Measurements from ENCODE around the gene SPRYD4.
"Not testable (repeated sequence)": the region's sequence is repeated elsewhere in the genome, so short reads cannot be mapped to it uniquely, and the experiment has no call there.

Gene SPRYD4

DNA sequence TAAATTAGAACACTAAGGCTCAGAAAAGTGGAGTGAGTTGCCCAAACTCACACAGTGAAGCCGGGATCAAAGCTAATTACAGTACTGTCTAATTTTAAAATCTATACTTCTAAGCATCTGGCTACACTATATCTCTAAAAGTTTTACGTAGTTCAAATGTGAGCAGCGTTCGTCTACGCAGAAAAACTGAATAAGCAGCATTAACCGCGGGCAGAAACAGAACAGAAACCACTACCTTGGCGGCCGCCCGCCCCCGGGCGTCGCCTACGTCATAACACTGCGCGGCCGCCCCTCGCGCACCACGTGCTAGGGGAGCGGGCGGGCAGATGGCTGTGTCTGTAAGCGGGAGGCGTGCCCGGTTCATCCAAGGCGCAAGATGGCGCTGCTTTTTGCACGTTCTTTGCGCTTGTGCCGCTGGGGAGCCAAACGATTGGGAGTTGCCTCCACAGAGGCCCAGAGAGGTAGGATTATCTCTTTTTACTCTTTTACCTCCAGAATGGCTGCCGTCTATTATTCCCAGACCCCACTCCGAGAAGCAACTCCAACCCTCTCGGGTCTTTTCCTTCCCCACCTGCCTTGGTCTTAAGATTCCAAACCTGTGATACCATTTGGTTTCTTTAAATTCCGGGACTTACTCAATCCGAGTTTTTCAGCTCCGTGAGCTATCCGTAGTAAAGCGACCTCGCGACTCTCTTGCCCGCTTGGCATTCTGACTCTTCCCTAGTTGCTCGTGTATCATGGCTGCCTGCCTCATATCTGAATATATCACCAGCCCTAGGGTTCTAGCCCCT lies at the start of gene SPRYD4:
TSS of gene SPRYD4 (plus strand) at position 363 of the 791 bp plus-strand sequence. CDS start at position 377, 14 bp downstream.
- peak; percentile 91 for DNase-seq (ENCODE audit: low read depth)

GRCh38 chr12:56420411-56420810 lies 48.0 kb upstream of the SPRYD4 start:
- no peak for DNase-seq (ENCODE audit: low read depth)

DNA sequence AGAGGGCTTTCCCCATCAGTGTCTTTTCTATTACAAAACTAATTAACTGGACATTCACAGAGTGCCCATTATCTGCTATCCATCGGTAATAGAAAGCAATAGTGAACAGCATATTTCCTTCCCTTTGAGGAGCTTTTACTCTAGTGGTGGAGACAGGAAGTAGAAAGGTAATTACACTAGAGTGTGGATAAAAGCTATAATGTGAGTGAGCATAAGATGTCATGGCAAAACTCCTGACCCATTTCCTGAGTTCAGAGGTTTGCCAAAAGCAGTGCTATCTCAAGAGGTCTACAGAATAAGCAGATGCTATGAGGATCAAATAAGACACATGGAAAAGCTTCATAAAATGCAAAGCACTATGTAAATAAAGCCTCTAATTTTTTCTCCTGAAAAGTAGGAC lies 43.2 kb upstream of the SPRYD4 start:
- no peak for DNase-seq (ENCODE audit: low read depth)

- DNase-seq (ENCODE audit: low read depth) = no peak
Measured at GRCh38 chr12:56425940-56426438, 42.4 kb upstream of the SPRYD4 start.

GRCh38 chr12:56431288-56431687 lies 37.1 kb upstream of the SPRYD4 start:
- no peak for DNase-seq (ENCODE audit: low read depth)

DNA sequence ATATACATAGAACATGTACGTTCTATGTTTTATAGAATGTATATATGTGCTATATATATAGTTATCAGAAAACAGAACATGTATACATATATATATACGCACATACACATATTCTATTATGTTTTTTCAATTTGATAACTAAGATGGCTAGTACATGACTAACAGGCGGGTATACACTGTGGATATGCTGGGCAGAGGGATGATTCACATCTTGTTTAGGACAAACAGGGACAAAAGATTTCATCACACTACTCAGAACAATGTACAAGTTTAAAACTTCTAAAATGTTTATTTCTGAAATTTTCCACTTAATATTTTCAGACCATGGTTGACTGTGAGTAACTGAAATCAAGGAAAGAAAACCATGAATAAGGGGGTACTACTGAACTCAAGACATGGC lies 36.5 kb upstream of the SPRYD4 start:
- no peak for DNase-seq (ENCODE audit: low read depth)

GRCh38 chr12:56434828-56435227 lies 33.5 kb upstream of the SPRYD4 start:
- DNase-seq (ENCODE audit: low read depth) = no peak

DNA sequence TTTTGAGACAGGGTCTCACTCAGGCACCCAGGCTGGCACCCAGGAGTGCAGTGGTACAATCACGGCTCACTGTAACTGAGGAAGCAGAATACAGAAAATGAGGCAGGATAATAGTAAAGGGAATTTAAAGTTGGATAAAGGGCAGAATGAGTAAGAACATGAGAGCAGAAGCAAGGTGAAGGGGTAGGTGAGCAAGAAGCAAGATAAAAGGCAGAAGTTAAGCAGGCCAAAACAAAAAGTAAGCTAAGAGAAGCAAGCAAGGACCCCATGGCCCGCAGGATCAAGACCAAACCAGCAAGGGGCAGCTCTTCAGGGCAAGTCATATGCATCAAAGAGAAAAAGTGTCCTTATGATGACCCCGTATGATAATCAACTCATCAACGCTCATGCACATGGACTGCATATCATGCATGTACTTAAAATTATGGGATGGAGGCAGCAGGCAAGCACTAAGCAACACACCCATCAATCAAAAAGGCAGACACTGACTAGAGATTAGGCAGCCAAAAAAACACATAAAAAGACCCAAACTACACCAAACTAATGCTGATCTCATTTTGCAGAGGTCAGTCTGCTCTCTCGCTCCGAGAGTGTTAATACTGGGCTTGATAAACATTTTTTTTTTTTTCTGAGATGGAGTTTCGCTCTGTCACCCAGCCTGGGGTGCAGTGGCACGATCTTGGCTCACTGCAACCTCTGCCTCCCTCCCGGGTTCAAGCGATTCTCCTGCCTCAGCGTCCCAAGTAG lies 30.8 kb upstream of the SPRYD4 start:
- DNase-seq (ENCODE audit: low read depth) = no peak

GRCh38 chr12:56443208-56443607 lies 25.2 kb upstream of the SPRYD4 start:
- not testable (repeated sequence) for DNase-seq (ENCODE audit: low read depth)

DNA sequence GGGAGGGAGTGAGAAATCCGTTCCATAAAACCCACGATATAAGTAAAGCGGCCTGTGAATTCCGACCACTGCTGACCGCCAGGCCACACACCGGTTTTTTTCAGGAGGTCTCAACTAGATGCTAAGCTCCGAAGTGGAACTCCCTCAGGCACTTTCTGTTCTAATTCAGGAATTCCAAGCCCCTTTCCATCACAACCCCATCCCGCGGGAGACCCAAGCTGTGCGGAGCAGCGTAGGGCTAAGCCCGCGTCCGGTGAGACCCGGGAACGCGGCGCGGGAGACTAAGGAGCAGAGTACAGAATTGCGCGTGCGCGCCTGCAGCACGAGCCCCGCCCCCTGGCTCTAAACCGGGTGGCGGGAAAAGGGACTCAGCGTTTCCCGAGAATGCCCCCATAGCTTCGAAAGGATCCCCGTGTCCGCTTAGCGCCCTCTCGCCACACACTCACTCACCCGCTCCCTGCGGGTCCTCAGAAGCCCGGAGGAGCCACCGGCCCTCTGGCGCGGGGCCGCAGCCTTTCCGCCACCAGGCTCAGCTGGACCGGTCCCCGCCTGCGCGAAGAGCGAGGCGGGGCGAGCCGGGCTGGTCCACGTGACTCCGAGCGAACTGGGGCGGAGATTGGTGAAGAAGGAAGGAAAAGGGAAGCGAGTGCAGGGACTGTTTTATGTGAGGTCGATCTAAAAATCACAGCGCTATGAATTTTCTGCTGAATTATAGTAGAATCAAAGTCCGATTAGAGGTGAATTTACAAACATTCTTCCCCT lies 19.3 kb upstream of the SPRYD4 start, which contains the start of gene TIMELESS:
TSS of gene TIMELESS (minus strand) at position 567 of the 762 bp plus-strand sequence. CDS start 15,256 bp downstream, outside the sequence.
- peak; percentile 74 for DNase-seq (ENCODE audit: low read depth)

DNA sequence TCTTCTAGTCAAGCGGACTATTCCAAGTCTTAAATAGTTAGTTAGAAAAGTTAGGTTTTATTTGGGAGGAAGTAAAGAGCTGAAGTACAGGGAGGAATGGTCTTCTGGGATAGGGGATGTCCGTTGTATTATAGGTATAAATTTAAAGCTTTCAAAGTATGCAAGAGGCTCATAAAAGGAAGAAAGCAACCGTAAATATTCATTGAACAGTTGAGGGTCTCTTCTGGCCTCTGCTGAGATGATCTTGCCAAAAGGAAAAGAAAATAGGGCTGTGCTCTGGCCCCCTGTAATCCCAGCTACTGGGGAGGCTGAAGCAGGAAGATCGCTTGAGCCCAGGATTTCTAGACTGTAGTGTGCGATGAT lies 18.8 kb upstream of the SPRYD4 start:
- DNase-seq (ENCODE audit: low read depth) = no peak

- DNase-seq (ENCODE audit: low read depth) = no peak
Measured at GRCh38 chr12:56450241-56450640, 18.1 kb upstream of the SPRYD4 start.

GRCh38 chr12:56451147-56451546 lies 17.2 kb upstream of the SPRYD4 start:
- DNase-seq (ENCODE audit: low read depth) = no peak

DNA sequence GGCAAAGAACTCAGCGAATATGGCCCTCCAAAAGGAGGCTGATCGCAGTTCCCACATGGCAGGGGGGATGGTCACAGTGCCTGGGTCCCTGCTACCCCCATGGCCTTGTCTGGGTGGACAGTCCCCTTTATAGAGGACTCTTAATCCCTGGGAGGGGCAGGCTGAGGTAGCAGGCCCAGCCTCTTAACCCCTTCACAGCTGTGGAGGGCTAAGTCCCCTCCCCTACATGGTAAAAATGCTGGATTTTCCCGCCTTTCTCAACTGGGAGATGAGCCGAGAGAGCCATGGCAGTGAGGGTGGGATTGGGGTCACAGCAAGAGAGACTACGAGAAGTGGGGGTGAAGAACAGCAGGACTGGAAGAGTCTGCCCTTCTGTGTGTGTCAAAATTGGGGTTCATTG lies 13.8 kb upstream of the SPRYD4 start, which contains the start of gene MIP:
TSS of gene MIP (minus strand) at position 101 of the 400 bp plus-strand sequence. CDS start at position 57, 44 bp downstream.
- no peak for DNase-seq (ENCODE audit: low read depth)

DNA sequence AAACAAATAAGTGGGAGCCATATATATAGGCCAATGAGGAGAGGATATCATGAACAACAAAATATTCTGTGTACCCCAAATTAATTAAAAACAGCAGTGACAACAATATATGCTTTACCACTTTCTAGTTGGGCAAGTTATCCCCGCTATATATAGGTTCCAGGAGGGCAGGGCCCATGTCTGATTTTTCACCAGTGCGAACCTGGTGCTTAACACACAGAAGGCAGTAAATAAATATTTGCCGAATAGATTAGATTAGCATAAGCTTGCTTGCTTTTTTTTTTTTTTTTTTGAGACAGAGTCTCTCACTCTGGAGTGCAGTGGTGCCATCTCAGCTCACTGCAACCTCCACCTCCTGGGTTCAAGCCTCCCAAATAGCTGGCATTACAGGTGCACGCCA lies 10.6 kb upstream of the SPRYD4 start:
- no peak for DNase-seq (ENCODE audit: low read depth)

- DNase-seq (ENCODE audit: low read depth) = no peak
Measured at GRCh38 chr12:56461235-56462159, 6.9 kb upstream of the SPRYD4 start.

GRCh38 chr12:56462565-56462964 lies 5.8 kb upstream of the SPRYD4 start:
- DNase-seq (ENCODE audit: low read depth) = no peak

DNA sequence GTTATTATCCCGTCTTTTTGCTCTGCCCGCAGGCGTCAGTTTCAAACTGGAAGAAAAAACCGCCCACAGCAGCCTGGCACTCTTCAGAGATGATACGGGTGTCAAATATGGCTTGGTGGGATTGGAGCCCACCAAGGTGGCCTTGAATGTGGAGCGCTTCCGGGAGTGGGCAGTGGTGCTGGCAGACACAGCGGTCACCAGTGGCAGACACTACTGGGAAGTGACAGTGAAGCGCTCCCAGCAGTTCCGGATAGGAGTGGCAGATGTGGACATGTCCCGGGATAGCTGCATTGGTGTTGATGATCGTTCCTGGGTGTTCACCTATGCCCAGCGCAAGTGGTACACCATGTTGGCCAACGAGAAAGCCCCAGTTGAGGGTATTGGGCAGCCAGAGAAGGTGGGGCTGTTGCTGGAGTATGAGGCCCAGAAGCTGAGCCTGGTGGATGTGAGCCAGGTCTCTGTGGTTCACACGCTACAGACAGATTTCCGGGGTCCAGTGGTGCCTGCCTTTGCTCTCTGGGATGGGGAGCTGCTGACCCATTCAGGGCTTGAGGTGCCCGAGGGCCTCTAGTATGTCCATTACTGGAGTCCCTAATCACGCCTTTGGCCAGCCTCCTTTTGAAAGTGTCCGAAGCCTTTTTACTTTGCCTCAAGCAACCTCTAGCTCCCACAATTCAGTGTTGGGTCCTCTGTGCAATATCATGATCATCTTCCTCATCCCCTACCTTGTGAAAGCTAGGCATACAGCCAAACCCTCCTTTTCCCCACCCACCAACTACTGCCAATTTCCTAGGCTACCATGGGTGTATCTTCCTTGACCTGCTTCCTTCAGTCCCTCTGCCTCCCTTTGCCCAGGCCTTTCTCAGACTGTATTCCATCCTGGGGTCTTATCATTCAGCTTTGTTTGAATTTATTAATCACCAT lies 891 bp downstream of the SPRYD4 start:
- DNase-seq (ENCODE audit: low read depth) = peak; percentile 1

DNA sequence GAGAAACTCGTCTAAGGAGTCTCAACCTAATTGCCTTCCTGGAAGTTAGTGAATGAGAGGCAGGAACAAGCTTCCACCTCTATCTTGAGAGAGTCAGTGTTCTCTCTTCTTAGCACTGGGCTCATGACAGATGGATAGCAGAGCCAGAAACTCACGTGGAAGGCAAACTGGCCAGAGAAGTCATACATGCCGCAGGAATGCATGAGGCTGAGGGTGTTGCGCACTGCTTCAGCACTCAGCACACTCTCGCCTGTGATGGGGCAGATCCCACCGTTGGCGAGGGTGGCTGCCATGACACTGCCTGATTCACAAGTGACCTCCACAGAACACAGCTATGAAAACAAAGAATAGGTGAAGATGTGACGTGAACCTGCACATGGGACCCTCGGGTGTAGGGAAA lies 6.0 kb downstream of the SPRYD4 start:
- DNase-seq (ENCODE audit: low read depth) = no peak

DNA sequence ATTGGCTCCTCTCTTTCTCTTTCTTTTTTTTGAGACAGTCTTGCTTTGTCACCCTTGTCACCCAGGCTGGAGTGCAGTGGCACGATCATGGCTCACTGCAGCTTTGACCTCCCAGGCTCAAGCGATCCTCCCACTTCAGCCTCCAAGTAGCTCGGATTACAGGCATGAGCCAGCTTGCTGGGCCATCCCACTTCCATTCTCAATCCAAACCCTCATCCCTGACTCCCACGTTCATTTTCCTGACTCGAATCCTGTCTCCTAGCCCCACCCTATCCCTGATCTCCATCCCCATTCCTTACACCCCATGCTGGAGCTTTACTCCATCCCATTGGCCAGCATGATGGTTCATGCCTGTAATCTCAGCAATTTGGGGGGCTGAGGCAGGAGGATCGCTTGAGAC lies 7.8 kb downstream of the SPRYD4 start:
- no peak for DNase-seq (ENCODE audit: low read depth)

All from stimulated activated CD8-positive, alpha-beta memory T cell treated with anti-CD3 and anti-CD28 coated beads, Interleukin-12 subunit alpha, Interleukin-12 subunit beta, amount 100 ng/mL, for 4 hours (primary cell).